AG04450 (cell line): ENCODE measurements around the gene DNAJC27. TPM values are rescaled to one million over a fixed set of nuclear protein-coding genes. Genes with fewer than 3 reads are reported as not detected.
A peak's percentile ranks its signal among the peaks of the same experiment; 100 is the strongest.

ENCODE experiments used
- CTCF ChIA-PET: fragments of 300-600, 350-600 bp; formaldehyde crosslinking; extraction: SDS; loops from one replicate; lab custom pipeline; 2022; ENCODE audit warnings: antibody characterized with exemption, inconsistent platforms; lab: Charles Lee
- POLR2A ChIA-PET: fragments of 350-600 bp; formaldehyde crosslinking; extraction: SDS; loops from one replicate; lab custom pipeline; 2021; ENCODE audit warnings: antibody characterized with exemption, inconsistent platforms; lab: Yijun Ruan, JAX
- DNase-seq: peaks from one replicate; pipeline ENCODE4 v3.0.0-alpha.2; 2011; ENCODE audit warnings: low read depth, low spot score
- H3K27ac ChIP-seq: one replicate; pipeline ENCODE4 v1.5.1; 2012; ENCODE audit warnings: low read depth, low read length, control low read depth
- H3K27me3 ChIP-seq: one replicate; pipeline ENCODE4 v1.6.0; 2012; ENCODE audit warnings: low read length; ENCODE audit not compliant: control insufficient read depth, insufficient read depth
- H3K4me3 ChIP-seq: 2 replicates; pipeline ENCODE4 v1.5.1; 2011; ENCODE audit warnings: mild to moderate bottlenecking, low read depth, low read length, control low read depth
- H3K9me3 ChIP-seq: 2 replicates; pipeline ENCODE4 v1.5.1; 2012; ENCODE audit warnings: low read length; ENCODE audit not compliant: control insufficient read depth, insufficient read depth
- CTCF ChIP-seq: IDR thresholded peaks from 2 replicates; pipeline ENCODE4 v1.5.1; 2011; ENCODE audit warnings: low read depth, low read length, control low read depth, inconsistent platforms
- polyA plus RNA-seq: library from polyadenylated mRNA; depleted of rRNA; stranded (reverse); fragments of >200 nt; gene quantifications from 2 replicates; pipeline ENCODE4 v1.2.3, GENCODE V29; 2011; rRNA removed
- small RNA-seq: library from RNA; depleted of rRNA; stranded (forward); fragments of <200 nt; gene quantifications from one replicate; pipeline ENCODE3, GENCODE V24; 2012; ENCODE audit warnings: low read depth; ENCODE audit not compliant: insufficient read length

DNAJC27 gene
- polyA plus RNA-seq, 1 experiment: 4.1 TPM

- H3K27ac ChIP-seq: no peak overlapping the region
- no peak for TF ChIP-seq CTCF
- no peak overlapping the region for H3K4me3 ChIP-seq
- CTCF ChIA-PET: no interaction called here
- peaks cover 20% of the 10 kb centered on the region for H3K9me3 ChIP-seq
- no peaks in the 10 kb centered on the region for H3K27me3 ChIP-seq
- POLR2A ChIA-PET: no interaction called here
- no peak for DNase-seq
These were observed 73.3 kb downstream of the DNAJC27 start for GRCh38 chr2:24898122-24899109.

DNA sequence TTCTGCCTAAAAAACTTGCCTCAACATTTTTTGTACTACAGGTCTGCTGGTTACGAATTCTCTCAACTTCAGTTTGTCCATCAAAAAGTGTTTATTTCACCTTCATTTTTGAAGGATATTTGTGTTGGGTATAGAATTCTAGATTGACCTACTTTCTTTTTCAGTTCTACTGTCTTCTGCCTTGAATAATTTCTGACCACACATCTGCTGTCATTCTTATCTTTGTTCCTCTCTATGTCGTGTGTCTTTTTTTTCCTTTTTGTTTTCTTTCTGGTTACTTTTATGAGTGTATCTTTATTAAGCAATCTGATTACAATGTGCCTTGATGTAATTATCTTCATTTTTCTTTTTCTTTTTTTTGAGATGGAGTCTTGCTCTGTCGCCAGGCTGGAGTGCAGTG, 77.0 kb downstream of the DNAJC27 start:
- Histone ChIP-seq H3K4me3 (no peak overlapping the region), H3K27me3 (no peaks in the 10 kb centered on the region), H3K27ac (no peak overlapping the region), H3K9me3 (peaks cover 28% of the 10 kb centered on the region)
- TF ChIP-seq CTCF: no peak
- ChIA-PET CTCF (no interaction called here), POLR2A (no interaction called here)
- DNase-seq: no peak

DNA sequence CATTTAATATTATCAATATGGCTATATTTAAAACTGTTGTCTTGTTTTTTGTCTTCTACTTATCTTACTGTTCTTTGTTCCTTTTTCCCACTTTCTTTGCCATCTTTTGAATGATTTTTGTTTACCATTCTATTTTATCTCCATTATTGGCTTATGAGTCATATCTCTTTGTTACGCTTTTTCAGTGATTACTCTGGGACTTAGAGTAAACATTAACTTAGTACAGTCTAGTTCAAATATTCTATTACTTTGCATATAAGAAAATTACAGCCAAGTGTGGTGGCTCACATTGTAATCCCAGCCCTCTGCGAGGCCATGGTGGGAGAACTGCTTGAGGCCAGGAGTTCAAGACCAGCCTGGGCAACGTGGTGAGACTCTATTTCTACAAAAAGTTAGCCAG, 77.8 kb downstream of the DNAJC27 start:
- no peak for TF ChIP-seq CTCF
- DNase-seq: no peak
- H3K27ac ChIP-seq: peak overlapping the region; percentile 47
- no peaks in the 10 kb centered on the region for H3K27me3 ChIP-seq
- H3K4me3 ChIP-seq: no peak overlapping the region
- ChIA-PET POLR2A (no interaction called here), CTCF (no interaction called here)
- H3K9me3 ChIP-seq: peaks cover 27% of the 10 kb centered on the region

Small RNA genes lying within 50 kb of the gene (small RNA-seq; reads per million reads assigned to genes)
- gene AC013267.1 (not detected), gene RF00016 (not detected), gene RF00019 (not detected)

Other genes with a start within 250 kb of the DNAJC27 start
- 42.5 and 51.5 TPM in 2 replicates for gene PTRHD1, start 178.6 kb downstream of the DNAJC27 start, polyA plus RNA-seq
- 12.1 and 15.7 TPM in 2 replicates for gene CENPO, start 178.5 kb downstream of the DNAJC27 start, polyA plus RNA-seq
- gene ADCY3, start 51.7 kb downstream of the DNAJC27 start, polyA plus RNA-seq: 29.6 and 41.1 TPM in 2 replicates
- gene EFR3B, start 70.1 kb upstream of the DNAJC27 start, polyA plus RNA-seq: 0.09 and 0.14 TPM in 2 replicates
- gene POMC, start 196.6 kb upstream of the DNAJC27 start, polyA plus RNA-seq: not detected in 2 replicates